Measurements from ENCODE around the gene SOWAHC. TPM values are rescaled to one million over a fixed set of nuclear protein-coding genes. Genes with fewer than 3 reads are reported as not detected.

SOWAHC gene
- total RNA-seq, 1 donor from 2014 or later, result not detected

GRCh38 chr2:109648041-109648527 lies 33.9 kb downstream of the SOWAHC start:
- ATAC-seq (ENCODE audit: low read depth), result no peak
- Mint-ChIP-seq H3K4me3 (no peak overlapping the region), H3K27ac (no peak overlapping the region), H3K27me3 (peaks cover 15% of the 10 kb centered on the region), H3K4me1 (no peaks in the 10 kb centered on the region), H3K36me3 (ENCODE audit: low read depth) (no peaks in the 10 kb centered on the region), H3K9me3 (no peaks in the 10 kb centered on the region)
- ChIA-PET POLR2A (no interaction called here), CTCF (no interaction called here)
- DNase-seq, result no peak
- no peak for TF ChIP-seq CTCF (IDR thresholded peaks at IDR 0.05)
- intact Hi-C loops (cut with micrococcal nuclease), result no loop called here

GRCh38 chr2:109649736-109650695 lies 35.9 kb downstream of the SOWAHC start:
- no peaks in the 10 kb centered on the region for H3K4me1 Mint-ChIP-seq
- no peak overlapping the region for H3K4me3 Mint-ChIP-seq
- H3K27me3 Mint-ChIP-seq, result peaks cover 13% of the 10 kb centered on the region
- H3K36me3 Mint-ChIP-seq (ENCODE audit: low read depth), result no peaks in the 10 kb centered on the region
- DNase-seq, result no peak
- H3K9me3 Mint-ChIP-seq, result no peaks in the 10 kb centered on the region
- ATAC-seq (ENCODE audit: low read depth), result no peak
- POLR2A ChIA-PET, result no interaction called here
- no peak overlapping the region for H3K27ac Mint-ChIP-seq
- intact Hi-C loops (cut with micrococcal nuclease), result no loop called here
- CTCF ChIA-PET, result no interaction called here
- no peak for TF ChIP-seq CTCF (IDR thresholded peaks at IDR 0.05)

- intact Hi-C loops (cut with micrococcal nuclease), result no loop called here
- H3K36me3 Mint-ChIP-seq (ENCODE audit: low read depth), result no peaks in the 10 kb centered on the region
- no peaks in the 10 kb centered on the region for H3K4me1 Mint-ChIP-seq
- peaks cover 10% of the 10 kb centered on the region for H3K27me3 Mint-ChIP-seq
- no peak overlapping the region for H3K4me3 Mint-ChIP-seq
- no peak for DNase-seq
- no peak for ATAC-seq (ENCODE audit: low read depth)
- no peaks in the 10 kb centered on the region for H3K9me3 Mint-ChIP-seq
- TF ChIP-seq CTCF (IDR thresholded peaks at IDR 0.05), result no peak
- H3K27ac Mint-ChIP-seq, result no peak overlapping the region
- CTCF ChIA-PET, result interaction anchor here (1.0 kb wide), 1 partner anchor 9 kb away, joined by 3 read pairs; no protein-coding TSS in a partner anchor
- POLR2A ChIA-PET, result no interaction called here
Measured at GRCh38 chr2:109654326-109655050, 40.3 kb downstream of the SOWAHC start.

GRCh38 chr2:109655287-109655686 lies 41.1 kb downstream of the SOWAHC start:
- intact Hi-C loops (cut with micrococcal nuclease), result no loop called here
- Mint-ChIP-seq H3K36me3 (ENCODE audit: low read depth) (no peaks in the 10 kb centered on the region), H3K4me3 (no peak overlapping the region), H3K27ac (no peak overlapping the region), H3K4me1 (no peaks in the 10 kb centered on the region), H3K9me3 (no peaks in the 10 kb centered on the region), H3K27me3 (peaks cover 10% of the 10 kb centered on the region)
- TF ChIP-seq CTCF (IDR thresholded peaks at IDR 0.05), result no peak
- DNase-seq (no peak), ATAC-seq (ENCODE audit: low read depth) (no peak)
- CTCF ChIA-PET, result interaction anchor here (1.0 kb wide), 1 partner anchor 10 kb away, joined by 3 read pairs; no protein-coding TSS in a partner anchor
- POLR2A ChIA-PET, result no interaction called here
